ENCODE measurements around the gene TRIM38. TPM values are rescaled to one million over a fixed set of nuclear protein-coding genes. Genes with fewer than 3 reads are reported as not detected.

TRIM38 gene
- total RNA-seq, 1 donor from 2014 or later, result 15.8 TPM

GRCh38 chr6:26034905-26035304 lies 72.3 kb downstream of the TRIM38 start:
- H3K27ac Mint-ChIP-seq, result peak overlapping the region; percentile 99

More at GRCh38 chr6:26034905-26035304, 72.3 kb downstream of the TRIM38 start:
- no peak for DNase-seq (ENCODE audit: low spot score in 2 of 2, unreplicated experiment in 2 of 2)
- TF ChIP-seq, protein P1, sequence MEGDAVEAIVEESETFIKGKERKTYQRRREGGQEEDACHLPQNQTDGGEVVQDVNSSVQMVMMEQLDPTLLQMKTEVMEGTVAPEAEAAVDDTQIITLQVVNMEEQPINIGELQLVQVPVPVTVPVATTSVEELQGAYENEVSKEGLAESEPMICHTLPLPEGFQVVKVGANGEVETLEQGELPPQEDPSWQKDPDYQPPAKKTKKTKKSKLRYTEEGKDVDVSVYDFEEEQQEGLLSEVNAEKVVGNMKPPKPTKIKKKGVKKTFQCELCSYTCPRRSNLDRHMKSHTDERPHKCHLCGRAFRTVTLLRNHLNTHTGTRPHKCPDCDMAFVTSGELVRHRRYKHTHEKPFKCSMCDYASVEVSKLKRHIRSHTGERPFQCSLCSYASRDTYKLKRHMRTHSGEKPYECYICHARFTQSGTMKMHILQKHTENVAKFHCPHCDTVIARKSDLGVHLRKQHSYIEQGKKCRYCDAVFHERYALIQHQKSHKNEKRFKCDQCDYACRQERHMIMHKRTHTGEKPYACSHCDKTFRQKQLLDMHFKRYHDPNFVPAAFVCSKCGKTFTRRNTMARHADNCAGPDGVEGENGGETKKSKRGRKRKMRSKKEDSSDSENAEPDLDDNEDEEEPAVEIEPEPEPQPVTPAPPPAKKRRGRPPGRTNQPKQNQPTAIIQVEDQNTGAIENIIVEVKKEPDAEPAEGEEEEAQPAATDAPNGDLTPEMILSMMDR (IDR thresholded peaks at IDR 0.05; ENCODE audit: unreplicated experiment), result no peak
- no peaks in the 10 kb centered on the region for H3K9me3 Mint-ChIP-seq
- H3K27me3 Mint-ChIP-seq (ENCODE audit: low read depth), result no peaks in the 10 kb centered on the region
- peaks cover 50% of the 10 kb centered on the region for H3K4me1 Mint-ChIP-seq
- H3K36me3 Mint-ChIP-seq, result no peaks in the 10 kb centered on the region
- peak overlapping the region; percentile 90 for H3K4me3 Mint-ChIP-seq

Other genes starting within 250 kb of the TRIM38 start
- 0.09 to 0.16 TPM in 2 of 3 replicates, not detected in the other for gene SLC17A4, start 208.1 kb upstream of the TRIM38 start, total RNA-seq
- not detected in 3 replicates for gene SLC17A1, start 130.8 kb upstream of the TRIM38 start, total RNA-seq
- gene SLC17A3, start 88.6 kb upstream of the TRIM38 start, total RNA-seq, result not detected in 3 replicates
- not detected in 3 replicates for gene SLC17A2, start 32.1 kb upstream of the TRIM38 start, total RNA-seq
- 7.0 to 8.3 TPM (median 8.3 TPM) in 3 replicates for gene HFE, start 124.6 kb downstream of the TRIM38 start, total RNA-seq